Activated T-helper 2 cell treated with anti-CD3 and anti-CD28 coated beads, Interferon-gamma antibody, Interleukin-2, Interleukin-4, amounts not matched to agents 10 μg/mL and 5 μg/mL and 100 μg/mL, durations not matched to agents 14 hours and 24 hours and 36 hours (primary cell): ENCODE data around the gene OR10G8. TPM values are rescaled to one million over a fixed set of nuclear protein-coding genes. Genes with fewer than 3 reads are reported as not detected.

Source experiments
- DNase-seq: peaks from one replicate; pipeline ENCODE4 v3.0.0; 2021; ENCODE audit warnings: low spot score
- H3K27ac Mint-ChIP-seq: one replicate; pipeline ENCODE4 v1.8.0; 2021; ENCODE audit warnings: mixed read lengths
- H3K27me3 Mint-ChIP-seq: one replicate; pipeline ENCODE4 v1.8.0; 2021; ENCODE audit warnings: low read depth, mixed read lengths
- H3K36me3 Mint-ChIP-seq: one replicate; pipeline ENCODE4 v1.8.0; 2021; ENCODE audit warnings: low read depth, mixed read lengths
- H3K4me1 Mint-ChIP-seq: one replicate; pipeline ENCODE4 v1.8.0; 2021; ENCODE audit warnings: low read depth, mixed read lengths
- H3K4me3 Mint-ChIP-seq: one replicate; pipeline ENCODE4 v1.8.0; 2021; ENCODE audit warnings: low read depth, mild to moderate bottlenecking, moderate library complexity, mixed read lengths
- H3K9me3 Mint-ChIP-seq: one replicate; pipeline ENCODE4 v1.8.0; 2021; ENCODE audit warnings: mixed read lengths
- intact Hi-C: fragments of 100-400 bp; cut with micrococcal nuclease; formaldehyde crosslinking; loops from one replicate; pipeline ENCODE4 v1.15.1; 2023
- total RNA-seq: library from RNA; stranded (reverse); gene quantifications from 2 replicates; pipeline ENCODE4 v1.2.3, GENCODE V29; 2022

Gene OR10G8
- total RNA-seq, 1 donor from 2014 or later: not detected

GRCh38 chr11:124069429-124070401 is 43.1 kb downstream of the OR10G8 start:
- H3K27me3 Mint-ChIP-seq: peaks cover 28% of the 10 kb centered on the region
- H3K4me3 Mint-ChIP-seq: peak overlapping the region; percentile 54
- peak; percentile 43 for DNase-seq
- H3K4me1 Mint-ChIP-seq: peaks cover 24% of the 10 kb centered on the region
- H3K36me3 Mint-ChIP-seq: no peaks in the 10 kb centered on the region
- no peaks in the 10 kb centered on the region for H3K9me3 Mint-ChIP-seq
- no peak overlapping the region for H3K27ac Mint-ChIP-seq
- intact Hi-C loops: loop anchor here (2.0 kb wide), 1 partner anchor 45 kb away; the partner anchor contains the start of gene VWA5A

- Mint-ChIP-seq H3K27me3 (peaks cover 28% of the 10 kb centered on the region), H3K4me3 (peak overlapping the region; percentile 0), H3K36me3 (no peaks in the 10 kb centered on the region), H3K4me1 (peaks cover 24% of the 10 kb centered on the region), H3K9me3 (no peaks in the 10 kb centered on the region), H3K27ac (no peak overlapping the region)
- DNase-seq: peak; percentile 43
- intact Hi-C loops: loop anchor here (1.0 to 2.0 kb wide), 4 partner anchors 44 to 515 kb away; partner anchors contain the start of gene VWA5A
Measured at GRCh38 chr11:124070915-124071622, 44.5 kb downstream of the OR10G8 start.

GRCh38 chr11:124071623-124071948 is 45.0 kb downstream of the OR10G8 start:
- Mint-ChIP-seq H3K4me3 (no peak overlapping the region), H3K36me3 (no peaks in the 10 kb centered on the region), H3K9me3 (no peaks in the 10 kb centered on the region), H3K4me1 (peaks cover 24% of the 10 kb centered on the region), H3K27me3 (peaks cover 29% of the 10 kb centered on the region), H3K27ac (no peak overlapping the region)
- intact Hi-C loops: loop anchor here (1.0 to 2.0 kb wide), 4 partner anchors 43 to 515 kb away; partner anchors contain the start of gene VWA5A
- DNase-seq: no peak

DNA sequence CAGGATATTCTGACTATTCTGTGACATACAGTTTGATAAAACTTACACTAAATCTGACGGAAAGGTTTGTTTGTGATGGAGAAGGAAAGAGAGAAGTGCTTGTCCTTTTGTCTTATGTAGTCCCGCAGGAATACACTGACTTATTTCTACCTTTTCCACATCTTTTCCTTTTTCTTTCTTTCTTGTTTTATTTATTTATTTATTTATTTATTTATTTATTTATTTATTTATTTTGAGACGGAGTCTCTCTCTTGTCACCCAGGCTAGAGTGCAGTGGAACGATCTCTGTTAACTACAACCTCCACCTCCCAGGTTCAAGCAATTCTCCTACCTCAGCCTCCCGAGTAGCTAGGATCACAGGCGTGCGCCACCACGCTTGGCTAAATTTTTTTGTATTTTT is 45.5 kb downstream of the OR10G8 start:
- no peak for DNase-seq
- H3K4me1 Mint-ChIP-seq: peaks cover 24% of the 10 kb centered on the region
- H3K4me3 Mint-ChIP-seq: no peak overlapping the region
- intact Hi-C loops: no loop called here
- H3K36me3 Mint-ChIP-seq: no peaks in the 10 kb centered on the region
- no peaks in the 10 kb centered on the region for H3K9me3 Mint-ChIP-seq
- peaks cover 30% of the 10 kb centered on the region for H3K27me3 Mint-ChIP-seq
- H3K27ac Mint-ChIP-seq: no peak overlapping the region

- H3K27me3 Mint-ChIP-seq: peaks cover 29% of the 10 kb centered on the region
- H3K9me3 Mint-ChIP-seq: no peaks in the 10 kb centered on the region
- no peak for DNase-seq
- no peak overlapping the region for H3K4me3 Mint-ChIP-seq
- H3K4me1 Mint-ChIP-seq: peaks cover 15% of the 10 kb centered on the region
- intact Hi-C loops: no loop called here
- no peaks in the 10 kb centered on the region for H3K36me3 Mint-ChIP-seq
- no peak overlapping the region for H3K27ac Mint-ChIP-seq
Measured at GRCh38 chr11:124074554-124074953, 48.0 kb downstream of the OR10G8 start.

- no peaks in the 10 kb centered on the region for H3K36me3 Mint-ChIP-seq
- peaks cover 33% of the 10 kb centered on the region for H3K27me3 Mint-ChIP-seq
- peaks cover 8% of the 10 kb centered on the region for H3K4me1 Mint-ChIP-seq
- H3K4me3 Mint-ChIP-seq: no peak overlapping the region
- intact Hi-C loops: no loop called here
- DNase-seq: no peak
- no peak overlapping the region for H3K27ac Mint-ChIP-seq
- no peaks in the 10 kb centered on the region for H3K9me3 Mint-ChIP-seq
Measured at GRCh38 chr11:124075492-124075840, 48.9 kb downstream of the OR10G8 start.

GRCh38 chr11:124075841-124076651 is 49.4 kb downstream of the OR10G8 start:
- Mint-ChIP-seq H3K27me3 (peaks cover 33% of the 10 kb centered on the region), H3K36me3 (no peaks in the 10 kb centered on the region), H3K9me3 (no peaks in the 10 kb centered on the region), H3K4me1 (peaks cover 3% of the 10 kb centered on the region), H3K27ac (no peak overlapping the region), H3K4me3 (peak overlapping the region; percentile 21)
- DNase-seq: no peak
- intact Hi-C loops: no loop called here

DNA sequence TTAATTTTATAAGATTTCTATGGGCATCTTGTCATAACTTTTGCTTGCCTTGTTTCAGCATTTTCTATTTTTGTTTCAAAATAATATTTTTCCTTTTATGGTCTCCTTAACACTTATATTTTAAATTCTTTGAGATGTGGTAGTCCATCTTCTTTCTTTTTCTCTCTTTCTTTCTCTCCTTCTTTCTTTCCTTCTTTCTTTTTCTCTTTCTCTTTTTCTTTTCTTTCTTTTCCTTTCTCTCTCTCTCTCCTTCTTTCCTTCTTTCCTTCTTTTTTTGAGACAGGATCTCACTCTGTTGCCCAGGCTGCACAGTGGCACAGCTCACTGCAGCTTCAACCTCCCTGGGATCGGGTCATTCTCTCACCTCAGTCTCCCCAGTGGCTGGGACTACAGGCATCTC is 50.7 kb downstream of the OR10G8 start:
- Mint-ChIP-seq H3K4me3 (no peak overlapping the region), H3K27ac (no peak overlapping the region), H3K27me3 (peaks cover 38% of the 10 kb centered on the region), H3K4me1 (no peaks in the 10 kb centered on the region), H3K9me3 (no peaks in the 10 kb centered on the region), H3K36me3 (no peaks in the 10 kb centered on the region)
- no peak for DNase-seq
- intact Hi-C loops: no loop called here

- Mint-ChIP-seq H3K9me3 (no peaks in the 10 kb centered on the region), H3K27me3 (peaks cover 43% of the 10 kb centered on the region), H3K27ac (no peak overlapping the region), H3K4me1 (no peaks in the 10 kb centered on the region), H3K4me3 (no peak overlapping the region), H3K36me3 (no peaks in the 10 kb centered on the region)
- intact Hi-C loops: no loop called here
- DNase-seq: no peak
Measured at GRCh38 chr11:124078591-124078990, 52.0 kb downstream of the OR10G8 start.

- intact Hi-C loops: no loop called here
- Mint-ChIP-seq H3K36me3 (no peaks in the 10 kb centered on the region), H3K4me1 (no peaks in the 10 kb centered on the region), H3K27me3 (peaks cover 49% of the 10 kb centered on the region), H3K9me3 (no peaks in the 10 kb centered on the region), H3K27ac (no peak overlapping the region), H3K4me3 (no peak overlapping the region)
- no peak for DNase-seq
Measured at GRCh38 chr11:124079631-124080326, 53.2 kb downstream of the OR10G8 start.
